Left lung (tissue), 10 donors: ENCODE data around the gene STK40. TPM values are rescaled to one million over a fixed set of nuclear protein-coding genes. Genes with fewer than 3 reads are reported as not detected.
A peak's percentile ranks its signal among the peaks of the same experiment; 100 is the strongest.

Experiments
- ATAC-seq: fragments of 200-7000 bp; cut with Tn5 transposase; one replicate; pipeline ENCODE4 v1.9.1; 2020; ENCODE audit warnings: moderate library complexity
- DNase-seq, 4 donors: peaks; one replicate each; pipeline ENCODE4 v3.0.0-alpha.2; 2013 to 2020
- H3K27ac ChIP-seq, 2 donors: fragments of 200-600 bp; sonication (generic) in 1 of 2; one replicate each; pipeline versions ENCODE4 v1.5.0 to v1.8.0; 2020 to 2021
- H3K27me3 ChIP-seq, 2 donors: fragments of 200-600 bp; sonication (generic) in 1 of 2; one replicate each; pipeline versions ENCODE4 v1.5.0 to v1.8.0; 2020 to 2021
- H3K36me3 ChIP-seq, 2 donors: fragments of 200-600 bp; sonication (generic) in 1 of 2; one replicate each; pipeline versions ENCODE4 v1.5.0 to v1.8.0; 2020 to 2021
- H3K4me1 ChIP-seq, 2 donors: fragments of 200-600 bp; one replicate each; pipeline ENCODE4 v1.8.0; 2021
- H3K4me3 ChIP-seq, 2 donors: fragments of 200-600 bp; sonication (generic) in 1 of 2; one replicate each; pipeline versions ENCODE4 v1.5.0 to v1.8.0; 2020 to 2021; ENCODE audit warnings: mild to moderate bottlenecking in 1 of 2
- H3K9me3 ChIP-seq, 2 donors: fragments of 200-600 bp; sonication (generic) in 1 of 2; one replicate each; pipeline versions ENCODE4 v1.5.0 to v1.8.0; 2020 to 2021
- CTCF ChIP-seq, 2 donors: fragments of 200-600 bp; sonication (generic) in 1 of 2; IDR thresholded peaks; one replicate each; pipeline versions ENCODE4 v1.5.0 to v1.8.0; 2021; ENCODE audit warnings: antibody characterized with exemption in 2 of 2
- intact Hi-C, 2 donors: fragments of 100-400 bp; cut with DNase I; formaldehyde crosslinking; loops; one replicate each; pipeline versions ENCODE4 v1.11.2 to v1.14.2; 2022
- polyA plus RNA-seq, 6 donors: library from polyadenylated mRNA; unstranded; fragments of 120-200 nt; gene quantifications; one replicate each; pipeline ENCODE4 v1.2.1, GENCODE V29; 2013; ENCODE audit not compliant: insufficient read length in 6 of 6
- total RNA-seq, 2 donors: library from RNA; stranded (reverse); fragmentation: NEBNext Ultra II Directional; extraction: Animal tissue kit (Norgen Biotek cat#: 25700); gene quantifications; one replicate each; pipeline ENCODE4 v1.2.1, GENCODE V29; 2021
- donor health status: DM: no; HTN: yes; CAD: no.
- donor health status: DM: no; HTN: no; CAD: no.

STK40 gene
- total and polyA plus RNA-seq, 8 donors = 29.3 to 97.7 (median 35.7) TPM

GRCh38 chr1:36392836-36393235 is 7.1 kb upstream of the STK40 start:
- no peak overlapping the region for H3K27ac ChIP-seq
- no peak overlapping the region for H3K4me3 ChIP-seq
- TF ChIP-seq CTCF (IDR thresholded peaks at IDR 0.05) = no peak
- intact Hi-C loops = no loop called here
- ATAC-seq (no peak), DNase-seq (no peak)
- H3K4me1 ChIP-seq = peaks cover 2 to 51% of the 10 kb centered on the region in 2 donors
- peaks cover 0 to 53% of the 10 kb centered on the region in 2 donors for H3K36me3 ChIP-seq
- H3K9me3 ChIP-seq = no peaks in the 10 kb centered on the region
- no peaks in the 10 kb centered on the region for H3K27me3 ChIP-seq

- no peak overlapping the region for H3K27ac ChIP-seq
- ATAC-seq (no peak), DNase-seq (no peak)
- H3K4me1 ChIP-seq = peaks cover 16 to 54% of the 10 kb centered on the region in 2 donors
- H3K36me3 ChIP-seq = peaks cover 0 to 53% of the 10 kb centered on the region in 2 donors
- H3K27me3 ChIP-seq = no peaks in the 10 kb centered on the region
- intact Hi-C loops = no loop called here
- H3K9me3 ChIP-seq = no peaks in the 10 kb centered on the region
- no peak for TF ChIP-seq CTCF (IDR thresholded peaks at IDR 0.05)
- H3K4me3 ChIP-seq = no peak overlapping the region
Observed at GRCh38 chr1:36391271-36391670, 5.5 kb upstream of the STK40 start.

GRCh38 chr1:36390411-36390810 is 4.7 kb upstream of the STK40 start:
- DNase-seq (no peak), ATAC-seq (no peak)
- Histone ChIP-seq H3K36me3 (peaks cover 0 to 53% of the 10 kb centered on the region in 2 donors), H3K9me3 (no peaks in the 10 kb centered on the region), H3K27ac (peak overlapping the region in 1 of 2 donors; percentile 15), H3K4me3 (no peak overlapping the region), H3K4me1 (peaks cover 16 to 45% of the 10 kb centered on the region in 2 donors), H3K27me3 (no peaks in the 10 kb centered on the region)
- no peak for TF ChIP-seq CTCF (IDR thresholded peaks at IDR 0.05)
- intact Hi-C loops = no loop called here

GRCh38 chr1:36389999-36390398 is 4.3 kb upstream of the STK40 start:
- Histone ChIP-seq H3K36me3 (peaks cover 0 to 53% of the 10 kb centered on the region in 2 donors), H3K9me3 (no peaks in the 10 kb centered on the region), H3K27ac (peak overlapping the region in 1 of 2 donors; percentile 15), H3K4me3 (no peak overlapping the region), H3K27me3 (no peaks in the 10 kb centered on the region), H3K4me1 (peaks cover 16 to 41% of the 10 kb centered on the region in 2 donors)
- no peak for DNase-seq
- ATAC-seq = no peak
- TF ChIP-seq CTCF (IDR thresholded peaks at IDR 0.05) = no peak
- intact Hi-C loops = no loop called here

GRCh38 chr1:36389261-36389660 is 3.5 kb upstream of the STK40 start:
- ATAC-seq (no peak), DNase-seq (no peak)
- H3K27me3 ChIP-seq = no peaks in the 10 kb centered on the region
- TF ChIP-seq CTCF (IDR thresholded peaks at IDR 0.05) = no peak
- H3K4me3 ChIP-seq = no peak overlapping the region
- peaks cover 0 to 53% of the 10 kb centered on the region in 2 donors for H3K36me3 ChIP-seq
- H3K4me1 ChIP-seq = peaks cover 16 to 45% of the 10 kb centered on the region in 2 donors
- peak overlapping the region in 1 of 2 donors; percentile 15 for H3K27ac ChIP-seq
- H3K9me3 ChIP-seq = no peaks in the 10 kb centered on the region
- intact Hi-C loops = no loop called here
